ENCODE measurements around the gene CAMK1D.
"Not testable (repeated sequence)": the region's sequence is repeated elsewhere in the genome, so short reads cannot be mapped to it uniquely, and the experiment has no call there.

CAMK1D gene

DNA sequence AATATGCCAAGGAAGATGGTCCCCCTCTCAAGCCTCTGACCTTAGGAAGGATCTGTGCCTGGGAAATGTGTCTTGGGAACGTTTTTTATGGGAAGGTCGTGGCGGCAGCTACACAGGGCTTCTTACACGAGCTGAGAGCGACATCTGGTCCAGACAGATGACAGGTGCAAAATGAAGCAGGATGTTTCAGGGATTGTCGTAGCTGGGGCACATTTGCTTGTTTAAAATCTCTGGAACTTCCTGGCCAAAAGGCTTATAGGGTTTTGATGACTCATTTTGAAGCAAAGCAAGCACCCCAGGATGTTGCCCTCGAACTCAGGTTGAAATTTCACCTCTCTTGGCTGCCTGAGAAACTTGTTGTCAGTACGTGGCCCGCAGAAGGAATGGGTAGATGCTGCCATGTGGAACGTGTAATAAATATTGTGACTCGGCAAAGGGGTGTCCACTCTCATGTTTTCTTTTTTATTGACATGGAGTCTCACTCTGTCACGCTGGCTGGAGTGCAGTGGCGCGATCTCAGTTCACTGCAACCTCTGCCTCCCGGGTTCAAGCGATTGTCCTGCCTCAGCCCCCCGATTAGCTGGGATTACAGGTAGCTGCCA is 117.5 kb downstream of the CAMK1D start:
- no peak for DNase-seq (ENCODE audit: low read depth in 2 of 2)

- no peak for DNase-seq (ENCODE audit: low read depth in 2 of 2)
These were observed 120.0 kb downstream of the CAMK1D start for GRCh38 chr10:12469345-12469744.

DNA sequence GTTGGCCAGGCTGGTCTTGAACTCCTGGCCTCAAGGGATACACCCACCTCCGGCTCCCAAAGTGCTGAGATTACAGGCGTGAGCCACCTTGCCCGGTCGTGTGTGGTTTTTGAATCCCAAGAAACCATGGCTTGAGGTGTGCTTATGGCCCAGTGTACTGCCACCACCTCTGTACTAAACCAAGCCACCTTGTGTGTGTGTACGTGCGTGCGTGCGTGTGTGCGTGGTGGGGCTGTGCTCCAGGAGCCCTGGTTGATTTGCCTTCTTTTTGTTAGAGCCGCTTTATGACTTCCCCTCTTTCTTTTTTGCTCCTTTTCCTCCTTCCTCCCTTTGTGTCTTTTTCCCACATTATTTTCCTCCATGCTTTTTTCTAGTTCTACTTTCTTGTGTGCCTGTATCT is 121.4 kb downstream of the CAMK1D start:
- DNase-seq (ENCODE audit: low read depth in 2 of 2): no peak

DNA sequence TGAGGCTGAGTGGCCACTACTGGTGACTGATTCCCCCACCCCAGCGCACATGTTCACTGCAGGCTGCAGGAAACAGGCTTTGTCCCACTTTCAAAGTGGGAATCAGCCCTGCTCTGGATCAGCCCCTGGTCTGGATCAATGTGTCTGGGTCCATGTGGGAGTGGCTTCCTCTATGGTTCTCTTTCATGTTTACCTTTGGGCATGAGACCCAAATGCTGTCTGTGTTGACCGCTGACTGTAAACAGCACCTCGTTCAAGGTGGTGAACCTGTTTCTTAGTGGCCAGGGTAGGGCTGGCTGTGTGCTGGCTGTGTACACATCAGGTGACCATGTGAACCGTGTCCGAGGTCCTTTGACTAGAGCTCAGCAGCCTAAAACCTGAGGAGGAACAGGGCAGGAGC is 121.8 kb downstream of the CAMK1D start:
- no peak for DNase-seq (ENCODE audit: low read depth in 2 of 2)

GRCh38 chr10:12473491-12473890 is 124.1 kb downstream of the CAMK1D start:
- no peak for DNase-seq (ENCODE audit: low read depth in 2 of 2)

- DNase-seq (ENCODE audit: low read depth in 2 of 2): no peak
These were observed 125.5 kb downstream of the CAMK1D start for GRCh38 chr10:12474727-12475412.

DNA sequence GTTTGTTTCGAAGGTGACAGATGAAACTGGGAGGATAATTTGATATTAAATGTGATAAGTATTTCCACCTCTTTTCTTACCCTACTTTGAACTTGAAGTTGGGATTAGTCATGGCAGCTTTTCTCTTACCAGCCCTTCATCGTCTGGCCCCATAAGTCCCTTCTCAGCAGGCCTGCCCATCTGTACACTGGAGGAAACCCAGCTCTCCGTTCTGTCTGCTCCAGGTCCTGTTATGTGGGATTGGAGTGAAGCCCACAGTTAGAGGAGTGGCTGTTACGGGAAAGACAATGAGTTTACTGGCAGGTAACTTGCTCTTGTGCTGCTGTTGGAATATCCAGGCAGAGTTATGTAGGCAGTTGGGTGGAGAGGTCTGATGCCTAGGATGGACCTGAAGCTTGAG is 127.3 kb downstream of the CAMK1D start:
- no peak for DNase-seq (ENCODE audit: low read depth in 2 of 2)

DNA sequence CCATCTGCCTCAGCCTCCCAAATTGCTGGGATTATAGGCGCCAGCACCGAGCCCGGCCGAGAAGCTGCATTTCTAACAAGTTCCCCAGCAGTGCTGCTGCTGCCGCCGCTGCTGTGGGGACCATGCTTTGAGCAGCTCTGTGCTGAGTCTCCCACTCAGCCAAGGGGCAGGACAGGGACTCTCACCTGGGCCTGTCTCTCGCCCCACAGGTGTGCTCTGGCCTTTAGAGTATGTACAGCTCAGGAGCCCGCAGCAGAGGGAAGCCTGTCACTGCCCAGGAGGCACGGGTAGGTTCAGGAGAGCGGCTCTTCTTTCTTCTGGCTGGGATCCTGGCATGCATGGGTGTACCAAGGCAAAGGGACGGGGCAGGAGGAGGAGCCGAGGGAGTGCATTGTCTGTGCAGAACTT is 130.1 kb downstream of the CAMK1D start:
- DNase-seq (ENCODE audit: low read depth in 2 of 2): no peak

- no peak for DNase-seq (ENCODE audit: low read depth in 2 of 2)
These were observed 130.6 kb downstream of the CAMK1D start for GRCh38 chr10:12479924-12480323.

- DNase-seq (ENCODE audit: low read depth in 2 of 2): no peak
These were observed 131.1 kb downstream of the CAMK1D start for GRCh38 chr10:12480440-12480839.

DNA sequence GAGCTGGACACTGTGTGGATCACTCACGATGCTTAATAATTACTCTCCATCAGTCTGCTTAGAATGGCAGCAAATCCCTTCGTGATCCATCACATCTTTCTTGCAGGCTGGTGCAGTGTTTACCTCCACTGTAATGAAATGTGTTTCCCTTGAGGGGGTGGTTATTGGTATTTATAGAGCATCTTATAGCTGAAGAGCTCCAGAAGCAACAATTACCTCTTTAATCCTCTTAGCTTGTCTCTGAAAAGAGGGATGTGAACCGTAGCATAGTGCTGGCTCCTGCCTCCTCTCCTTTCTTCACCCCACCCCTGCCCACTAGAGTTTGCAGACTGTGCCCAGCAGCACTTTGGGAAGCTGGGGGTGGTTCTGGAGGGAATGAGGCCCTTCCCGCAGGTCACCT is 132.6 kb downstream of the CAMK1D start:
- no peak for DNase-seq (ENCODE audit: low read depth in 2 of 2)

DNA sequence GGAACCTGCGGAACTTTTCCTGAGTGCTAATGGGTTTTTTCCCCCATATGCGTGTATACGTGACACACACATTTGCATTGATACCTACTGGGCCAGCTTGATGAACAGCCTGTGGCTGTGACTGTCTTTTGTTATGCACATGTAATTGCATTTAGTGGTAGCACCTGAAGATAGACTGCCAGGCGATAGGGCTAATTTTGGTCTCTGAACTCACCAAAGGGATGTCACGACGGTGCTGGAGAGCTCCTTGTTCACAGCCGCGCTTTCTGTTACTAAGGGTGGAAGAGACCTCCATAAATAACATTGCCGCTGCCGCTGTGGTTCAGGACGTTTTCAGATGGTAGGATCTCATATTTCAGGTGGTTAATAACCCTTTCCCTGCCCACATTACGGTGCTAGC is 133.2 kb downstream of the CAMK1D start:
- DNase-seq (ENCODE audit: low read depth in 2 of 2): no peak

DNA sequence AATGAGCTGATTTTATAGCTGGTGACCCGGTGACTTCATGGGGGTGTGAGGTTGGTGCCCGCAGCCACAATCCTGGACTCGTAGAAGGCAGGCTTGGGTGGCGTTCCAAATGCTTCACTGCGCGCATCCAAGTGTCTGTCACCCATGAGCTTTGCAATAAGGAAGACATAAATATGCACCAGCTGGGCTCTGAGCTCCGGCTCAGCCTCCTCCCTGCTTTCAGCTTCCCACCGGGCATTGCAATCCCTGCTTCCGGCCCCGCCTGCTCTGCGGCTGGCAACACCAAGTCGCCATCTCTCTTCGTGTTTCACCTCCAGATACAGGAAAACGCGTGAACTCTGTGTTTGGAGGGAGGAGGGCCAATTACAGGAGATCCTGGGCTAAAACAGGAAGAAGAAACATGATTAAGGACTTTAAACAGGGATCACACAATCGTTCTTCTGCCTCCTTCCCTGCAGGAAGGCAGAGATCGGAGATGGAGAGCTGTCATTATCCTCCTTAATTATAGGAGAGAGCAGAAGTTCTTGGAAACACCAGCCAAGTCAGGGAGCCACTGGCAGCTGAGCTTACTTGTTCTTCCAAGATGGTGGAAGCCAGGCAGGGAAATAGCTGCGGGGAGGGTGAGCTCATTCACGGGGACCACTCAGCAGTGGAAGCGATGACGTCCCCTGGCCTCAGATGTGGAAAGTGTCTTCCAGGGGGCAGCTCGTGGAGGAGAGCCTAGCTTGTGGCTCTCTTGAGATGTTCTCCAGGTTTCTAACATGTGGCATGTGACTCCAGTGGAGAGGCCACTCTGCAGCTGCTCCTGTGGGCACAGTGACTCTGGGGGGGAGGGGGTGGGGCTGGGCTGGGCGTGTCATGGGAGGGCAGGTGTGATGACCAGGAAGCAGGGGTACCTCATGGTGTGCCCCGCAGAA is 134.9 kb downstream of the CAMK1D start:
- DNase-seq (ENCODE audit: low read depth in 2 of 2): no peak

- DNase-seq (ENCODE audit: low read depth in 2 of 2): no peak
These were observed 135.8 kb downstream of the CAMK1D start for GRCh38 chr10:12484941-12485805.

GRCh38 chr10:12487366-12487765 is 138.0 kb downstream of the CAMK1D start:
- no peak for DNase-seq (ENCODE audit: low read depth in 2 of 2)

DNA sequence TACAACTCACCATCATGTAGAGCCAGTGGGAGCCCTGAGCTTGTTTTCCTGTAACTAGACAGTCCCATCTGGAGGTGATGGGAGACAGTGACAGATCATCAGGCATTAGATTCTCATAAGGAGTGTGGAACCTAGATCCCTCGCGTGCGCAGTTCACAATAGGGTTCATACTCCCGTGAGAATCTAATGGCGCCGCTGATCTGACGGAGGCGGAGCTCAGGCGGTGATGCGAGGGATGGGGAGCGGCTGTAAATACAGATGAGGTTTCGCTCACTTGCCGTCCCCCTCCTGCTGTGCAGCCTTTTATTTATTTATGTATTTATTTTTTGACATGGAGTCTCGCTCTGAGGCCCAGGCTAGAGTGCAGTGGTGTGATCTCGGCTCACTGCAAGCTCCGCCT is 139.3 kb downstream of the CAMK1D start:
- no peak for DNase-seq (ENCODE audit: low read depth in 2 of 2)

- DNase-seq (ENCODE audit: low read depth in 2 of 2): no peak
These were observed 140.0 kb downstream of the CAMK1D start for GRCh38 chr10:12489357-12489756.

DNA sequence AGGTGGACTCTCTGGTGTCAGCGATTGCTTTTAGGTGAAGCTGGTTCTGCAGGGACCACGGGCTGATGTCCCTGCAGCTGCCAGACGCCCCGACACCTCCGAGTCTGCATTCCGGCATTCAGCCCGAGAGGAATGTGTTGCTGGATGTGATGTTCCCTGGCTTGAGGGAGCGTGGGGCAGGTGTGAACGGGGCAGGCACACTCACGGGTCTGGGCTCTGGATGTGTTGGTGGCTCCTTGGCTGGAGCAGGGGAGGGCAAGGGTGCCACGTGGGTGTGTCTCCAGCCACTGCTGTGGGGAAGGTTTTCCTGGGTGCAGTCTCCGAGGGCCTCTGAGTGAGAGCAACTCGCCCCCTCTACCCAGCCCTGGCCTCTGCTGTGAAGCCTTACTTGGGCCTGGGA is 140.5 kb downstream of the CAMK1D start:
- DNase-seq (ENCODE audit: low read depth in 2 of 2): no peak

- DNase-seq (ENCODE audit: low read depth in 2 of 2): no peak
These were observed 141.6 kb downstream of the CAMK1D start for GRCh38 chr10:12490963-12491362.

DNA sequence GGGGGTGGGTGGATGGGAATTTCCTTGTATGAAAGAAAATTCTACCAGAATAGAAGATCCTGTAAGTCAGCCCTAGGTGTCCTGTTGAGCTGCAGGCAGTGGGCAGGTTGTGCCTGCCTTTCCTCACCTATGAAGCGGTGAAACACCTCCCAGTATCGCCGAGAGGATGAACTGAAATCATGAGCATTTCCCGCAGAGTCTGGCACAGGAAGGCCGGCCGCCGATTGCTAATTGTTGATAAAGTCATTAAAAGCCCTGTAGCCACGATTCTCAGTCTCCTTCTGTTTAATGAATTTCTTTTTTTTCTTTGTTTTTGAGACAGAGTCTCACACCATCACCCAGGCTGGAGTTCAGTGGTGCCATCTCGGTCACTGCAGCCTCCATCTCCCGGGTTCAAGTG is 142.1 kb downstream of the CAMK1D start:
- DNase-seq (ENCODE audit: low read depth in 2 of 2): no peak

DNA sequence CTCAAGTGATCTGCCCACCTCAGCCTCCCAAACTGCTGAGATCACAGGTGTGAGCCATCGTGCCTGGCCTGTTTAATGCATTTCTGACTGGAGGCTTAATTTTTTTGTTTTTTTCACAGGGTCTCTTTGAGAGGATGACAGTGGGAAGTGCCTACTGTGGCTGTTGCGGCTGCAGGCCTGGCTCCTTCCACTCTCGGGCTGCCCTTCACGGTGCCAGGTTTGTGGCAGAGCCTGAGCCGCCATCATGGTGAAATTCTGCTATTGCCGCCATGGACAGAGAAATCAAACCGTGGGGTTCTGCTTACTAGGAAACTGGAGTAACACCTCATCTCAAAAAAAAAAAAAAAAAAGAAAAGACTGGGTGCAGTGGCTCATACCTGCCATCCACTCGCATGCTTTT is 142.7 kb downstream of the CAMK1D start:
- no peak for DNase-seq (ENCODE audit: low read depth in 2 of 2)

DNA sequence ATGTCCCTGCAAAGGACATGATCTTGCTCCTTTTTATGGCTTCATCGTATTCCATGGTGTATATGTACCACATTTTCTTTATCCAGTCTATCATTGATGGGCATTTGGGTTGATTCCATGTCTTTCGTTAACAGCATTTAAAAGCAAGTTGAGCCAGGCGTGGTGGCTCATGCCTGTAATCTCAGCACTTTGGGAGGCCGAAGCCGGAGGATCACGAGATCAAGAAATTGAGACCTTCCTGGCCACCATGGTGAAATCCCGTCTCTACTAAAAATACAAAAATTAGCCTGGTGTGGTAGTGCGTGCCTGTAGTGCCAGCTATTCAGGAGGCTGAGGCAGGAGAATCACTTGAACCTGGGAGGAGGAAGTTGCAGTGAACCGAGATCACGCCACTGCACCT is 147.7 kb downstream of the CAMK1D start:
- DNase-seq (ENCODE audit: low read depth in 2 of 2): not testable (repeated sequence)
